ENCODE measurements around the gene SMYD3.

The SMYD3 gene

DNA sequence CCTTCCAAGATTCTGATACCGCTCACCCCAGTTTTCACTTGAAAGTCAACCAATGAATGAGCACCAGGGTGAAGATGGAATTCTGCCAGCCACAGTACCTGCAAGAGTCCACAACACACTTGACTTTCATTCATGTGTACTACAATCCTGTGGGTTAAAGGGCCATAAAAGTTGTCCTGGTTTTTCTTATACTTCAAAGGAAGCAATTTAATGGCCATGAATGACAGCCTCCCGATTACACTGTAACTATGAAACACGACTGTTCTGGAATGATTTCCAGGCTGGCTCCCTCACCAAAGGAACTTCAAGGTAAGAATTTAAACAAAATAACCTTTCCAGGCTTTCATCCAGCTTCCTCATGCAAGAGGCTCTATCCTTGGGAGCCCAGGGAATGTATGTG is 502.8 kb downstream of the SMYD3 start:
- DNase-seq = no peak

DNA sequence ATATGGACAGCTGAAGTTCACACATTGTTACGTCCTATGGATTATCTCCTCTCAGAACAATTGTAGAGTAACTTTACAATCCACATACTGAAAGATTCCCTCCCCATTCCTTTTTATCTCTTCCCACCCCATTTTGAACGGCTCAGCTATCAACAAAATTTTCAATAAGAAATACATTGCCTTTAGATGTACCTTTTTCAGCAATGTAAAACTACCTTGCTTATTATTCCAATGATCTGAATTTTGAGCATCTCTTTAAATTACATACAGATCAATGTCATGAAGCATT is 503.7 kb downstream of the SMYD3 start:
- DNase-seq = no peak

DNA sequence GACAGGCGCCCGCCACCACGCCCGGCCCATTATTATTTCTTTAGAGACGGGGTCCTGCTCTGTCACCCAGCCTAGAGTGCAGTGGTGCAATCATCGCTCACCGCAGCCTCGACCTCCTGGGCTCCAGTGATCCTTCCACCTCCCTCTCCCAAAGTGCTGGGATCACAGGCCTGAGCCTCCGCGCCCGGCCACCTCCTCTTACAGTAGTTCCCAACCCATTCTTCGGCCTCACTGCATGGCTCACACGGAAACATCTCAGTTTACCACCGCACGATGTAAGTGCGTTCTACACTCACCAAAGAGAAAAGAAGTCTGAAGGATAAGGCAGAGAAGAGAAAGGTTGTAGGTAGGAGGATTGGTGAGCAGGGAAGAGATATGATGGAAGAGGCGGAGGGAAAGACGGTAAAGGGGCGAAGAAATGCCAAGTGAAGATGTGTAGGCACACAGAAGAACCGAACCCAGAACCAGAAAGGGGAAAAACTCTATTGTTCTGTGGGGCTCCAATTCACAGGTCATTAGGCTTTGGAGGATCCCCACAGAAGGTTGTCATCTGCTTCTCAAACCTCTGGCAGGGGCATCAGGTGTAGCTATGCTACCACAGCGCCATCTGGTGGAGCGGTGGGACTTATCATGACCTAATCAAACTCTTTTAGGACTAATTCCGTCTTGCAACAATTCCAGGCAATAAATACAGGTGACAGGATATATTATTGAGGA is 504.2 kb downstream of the SMYD3 start:
- peak; percentile 26 to 58 for DNase-seq

DNA sequence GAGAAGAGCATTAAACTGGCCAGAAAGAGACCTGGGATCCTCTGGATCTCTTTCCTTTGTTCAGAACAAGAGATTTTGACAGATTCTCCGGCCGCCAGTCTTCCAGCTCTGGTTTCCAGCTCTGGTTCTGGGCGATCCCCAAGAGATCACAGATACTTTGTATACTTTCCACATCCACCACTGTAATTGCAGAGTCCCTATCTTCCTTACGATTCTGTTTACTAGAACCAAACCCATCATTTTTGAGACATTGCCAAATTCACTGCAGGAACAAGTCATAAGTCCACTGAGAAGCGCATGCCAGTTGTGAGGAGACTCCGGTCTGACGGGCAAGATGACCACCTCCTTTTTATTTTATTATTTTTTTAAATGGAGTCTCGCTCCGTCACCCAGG is 505.2 kb downstream of the SMYD3 start:
- no peak for DNase-seq

DNA sequence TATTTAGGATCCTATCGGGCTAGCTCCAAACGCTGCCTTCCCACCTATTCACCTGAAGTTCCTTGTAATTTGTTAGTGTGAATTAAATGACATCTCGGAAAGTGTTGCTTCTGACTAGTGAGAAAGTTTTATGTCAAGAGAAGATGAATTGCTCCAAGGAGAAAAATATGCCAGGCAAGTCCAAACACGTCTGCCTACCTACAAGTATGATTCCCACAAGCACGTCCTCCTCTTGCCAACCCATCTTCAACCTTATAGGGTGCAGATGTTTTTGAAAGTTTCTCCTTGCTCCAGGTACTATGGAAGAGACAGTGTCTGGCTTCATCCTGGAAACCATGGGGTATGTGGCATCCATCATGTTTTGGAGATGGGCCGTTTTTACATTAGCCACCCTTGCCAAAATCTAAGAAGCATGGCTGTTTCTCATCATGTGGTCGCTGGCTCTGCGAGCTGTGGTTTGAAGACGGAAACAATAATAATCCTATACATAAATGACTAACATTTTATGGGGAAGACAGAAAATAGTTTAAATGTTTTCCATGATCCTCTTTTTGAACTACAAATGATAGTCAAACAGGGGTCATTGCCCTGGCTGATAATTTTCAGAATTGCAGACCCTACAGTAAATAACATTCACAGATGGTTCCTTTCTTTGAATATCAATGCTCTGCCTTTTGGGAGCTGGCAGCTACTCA is 505.8 kb downstream of the SMYD3 start:
- DNase-seq = no peak

DNA sequence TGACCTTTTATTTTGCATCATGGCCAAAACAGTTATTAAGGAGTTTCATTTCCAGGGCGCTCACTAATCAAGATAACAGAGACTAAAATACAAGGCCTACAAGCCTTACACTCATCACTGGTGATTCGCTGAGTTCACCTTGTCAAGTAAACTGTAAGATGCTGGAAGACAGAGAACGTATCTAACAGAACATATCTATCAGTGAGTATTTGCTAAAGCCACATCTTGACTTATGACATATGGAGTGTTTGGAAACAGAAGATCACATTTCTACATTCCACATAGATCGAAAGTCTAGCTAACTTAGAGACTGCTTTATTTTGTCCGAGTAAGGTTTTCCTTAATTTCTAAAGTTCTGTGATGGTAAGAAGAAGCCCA is 506.5 kb downstream of the SMYD3 start:
- no peak for DNase-seq

DNA sequence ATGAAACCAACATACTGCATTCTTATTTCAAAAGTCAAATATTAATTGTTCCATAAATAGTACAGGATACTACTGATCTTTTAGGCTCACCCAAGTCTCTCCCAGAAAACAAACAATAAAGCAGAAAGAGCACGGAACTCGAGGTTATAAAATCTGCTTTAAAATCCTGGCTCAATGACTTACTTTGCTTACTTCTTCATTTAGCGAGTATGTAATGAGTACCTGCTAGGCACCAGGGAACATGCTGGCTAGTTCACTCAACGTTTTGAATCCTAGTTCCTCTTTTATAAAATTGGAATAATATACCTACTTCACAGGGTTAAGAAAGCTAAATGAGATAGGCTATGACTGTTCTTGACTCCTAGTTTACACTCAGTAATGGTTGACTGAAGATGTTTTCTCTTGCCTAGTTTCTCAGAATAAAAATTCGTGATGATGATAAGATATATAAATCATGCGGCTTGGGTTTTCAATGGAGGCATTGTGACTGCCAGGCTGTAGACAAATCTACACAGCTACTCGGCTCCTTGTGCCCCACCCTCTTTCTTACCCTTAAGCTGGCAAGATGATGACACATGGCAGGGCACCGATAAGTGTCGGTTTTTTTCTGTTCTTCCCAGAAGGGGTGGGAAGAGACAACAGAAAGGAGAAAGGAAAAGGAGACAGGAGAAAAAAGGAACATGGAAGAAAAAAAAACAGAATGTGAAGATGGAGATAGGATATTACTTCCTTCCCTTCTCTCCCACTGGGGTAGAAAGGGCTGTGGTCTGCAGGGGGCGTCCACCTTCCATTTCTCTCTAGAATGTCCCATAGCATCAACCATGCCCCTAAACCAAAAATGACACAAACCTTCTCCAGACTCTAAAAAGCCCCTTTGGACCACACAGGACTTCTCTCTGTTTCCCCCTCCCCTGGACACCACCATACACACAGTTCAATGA is 507.1 kb downstream of the SMYD3 start:
- peak in 1 of 2 donors; percentile 19 for DNase-seq

DNA sequence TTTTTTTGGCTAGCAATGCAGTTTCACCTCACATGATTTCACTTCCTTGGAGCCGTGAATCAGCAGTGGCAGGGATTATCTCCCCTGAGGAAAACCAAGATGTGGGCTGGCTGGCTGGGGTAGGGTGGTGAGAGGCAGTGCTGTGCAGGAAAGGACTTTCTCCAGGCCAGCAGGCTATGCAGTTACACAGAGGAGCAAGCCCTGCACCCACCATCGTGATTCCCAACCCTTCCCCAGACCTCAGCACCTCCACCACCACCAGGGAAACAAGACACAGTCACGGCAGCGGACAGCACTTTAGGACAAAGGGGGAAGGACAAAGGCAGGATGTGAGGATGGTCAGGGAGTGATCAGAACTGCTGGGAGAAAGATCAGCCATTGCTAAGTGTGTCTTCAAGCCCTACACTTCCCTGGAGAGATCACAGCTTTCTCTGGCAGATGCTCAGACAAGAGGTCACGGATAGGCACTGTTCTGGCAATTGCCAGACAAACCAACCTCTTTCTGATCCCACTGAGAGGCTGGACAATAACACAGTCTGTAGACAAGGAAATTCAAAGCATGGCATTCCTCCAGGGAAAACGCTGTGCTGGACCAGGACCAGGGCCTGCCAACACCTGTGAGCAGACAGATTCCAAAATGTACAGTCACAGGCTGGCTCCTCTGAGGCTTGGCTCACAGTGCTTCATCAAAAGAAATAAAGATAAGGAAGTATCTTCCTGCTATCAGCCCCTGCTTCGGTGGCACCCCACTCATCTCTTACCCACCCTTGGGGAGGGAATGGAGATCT is 509.4 kb downstream of the SMYD3 start:
- no peak for DNase-seq

DNA sequence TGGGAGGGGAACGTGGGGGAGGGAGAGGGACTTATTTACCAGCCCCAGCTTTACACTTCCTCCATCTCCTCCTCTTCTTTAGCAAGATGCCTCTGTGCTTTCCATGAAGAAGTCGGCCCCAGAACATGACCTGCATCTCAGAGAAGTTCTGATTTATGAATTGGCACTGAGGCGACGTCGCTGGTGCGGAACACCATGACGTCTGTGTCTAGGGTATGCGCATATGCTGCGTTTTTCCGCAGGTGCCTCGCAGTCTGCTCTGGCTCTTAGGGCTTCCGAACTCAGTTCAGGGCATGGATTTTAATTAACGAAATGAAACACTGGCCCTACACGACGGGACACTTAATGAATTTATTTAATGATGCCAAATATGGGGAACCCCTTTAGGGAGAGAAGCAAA is 510.3 kb downstream of the SMYD3 start:
- DNase-seq = no peak

DNA sequence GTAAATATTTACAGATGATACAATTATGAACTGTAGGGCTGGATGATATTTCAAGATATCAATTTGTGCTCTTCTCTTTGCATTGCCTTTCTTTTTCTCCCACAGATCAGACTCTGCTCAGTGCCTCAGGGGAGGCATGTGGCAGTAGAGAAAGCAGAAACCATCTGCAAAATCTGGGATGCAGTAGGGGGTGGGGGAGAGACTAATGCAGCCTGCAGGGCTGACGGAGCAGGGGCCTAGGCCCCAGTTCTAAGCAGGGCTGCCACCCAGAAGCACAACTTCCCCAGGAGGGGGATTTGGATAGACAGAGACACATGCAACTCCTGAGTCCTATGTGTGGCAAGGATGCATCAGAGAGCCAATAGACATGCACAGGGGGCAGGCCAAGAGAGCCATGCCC is 511.6 kb downstream of the SMYD3 start:
- DNase-seq = no peak

DNA sequence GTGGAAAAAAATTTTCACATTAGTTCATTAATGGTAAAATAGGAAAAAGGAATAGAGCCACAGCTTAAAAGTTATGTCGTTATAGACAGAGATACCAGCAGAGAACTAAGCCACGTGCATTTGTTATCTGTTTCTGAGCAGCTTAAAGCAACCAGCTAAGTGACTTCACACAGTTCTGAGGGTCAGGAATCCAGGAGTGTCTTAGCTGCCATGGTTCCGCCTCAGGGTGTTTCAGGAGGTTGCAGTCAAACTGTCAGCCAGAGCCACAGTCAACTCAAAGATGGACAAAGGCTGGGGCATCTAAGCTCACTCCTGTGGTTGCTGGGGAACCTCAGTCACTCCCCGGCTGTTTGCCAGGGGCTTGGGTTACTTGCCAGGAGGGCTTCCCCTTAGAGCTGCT is 515.8 kb downstream of the SMYD3 start:
- no peak for DNase-seq

DNA sequence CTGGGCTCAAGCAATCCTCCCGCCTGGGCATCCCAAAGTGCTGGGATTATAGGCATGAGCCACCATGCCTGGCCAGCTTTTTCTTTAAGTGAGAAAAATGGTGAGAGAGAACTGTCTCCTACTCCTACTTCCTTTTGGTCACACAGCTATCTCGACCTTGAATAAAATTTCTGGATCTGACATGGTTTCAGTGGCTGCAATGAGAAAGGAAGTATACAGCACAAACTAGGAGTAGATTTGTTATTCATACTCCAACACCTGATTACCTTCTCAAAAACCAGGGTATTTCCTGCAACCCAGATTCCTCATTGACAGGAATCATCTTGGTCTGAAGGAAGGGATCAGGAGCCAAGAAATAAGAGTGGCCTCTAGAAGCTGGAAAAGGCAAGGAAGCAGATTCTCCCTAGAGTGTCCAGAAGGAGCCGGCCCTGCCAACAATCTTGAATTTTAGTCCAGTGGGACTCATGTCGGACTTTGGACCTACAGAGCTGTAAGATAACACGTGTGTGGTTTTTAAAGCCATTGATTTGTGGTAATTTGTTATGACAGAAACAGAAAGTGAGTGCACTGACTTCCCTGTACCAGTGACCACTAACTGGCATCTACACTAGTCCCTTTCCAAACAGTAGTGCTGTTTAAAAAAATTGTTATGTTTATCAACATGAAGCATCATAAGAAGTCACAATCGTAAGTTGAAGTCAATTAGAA is 516.6 kb downstream of the SMYD3 start:
- DNase-seq = no peak

DNA sequence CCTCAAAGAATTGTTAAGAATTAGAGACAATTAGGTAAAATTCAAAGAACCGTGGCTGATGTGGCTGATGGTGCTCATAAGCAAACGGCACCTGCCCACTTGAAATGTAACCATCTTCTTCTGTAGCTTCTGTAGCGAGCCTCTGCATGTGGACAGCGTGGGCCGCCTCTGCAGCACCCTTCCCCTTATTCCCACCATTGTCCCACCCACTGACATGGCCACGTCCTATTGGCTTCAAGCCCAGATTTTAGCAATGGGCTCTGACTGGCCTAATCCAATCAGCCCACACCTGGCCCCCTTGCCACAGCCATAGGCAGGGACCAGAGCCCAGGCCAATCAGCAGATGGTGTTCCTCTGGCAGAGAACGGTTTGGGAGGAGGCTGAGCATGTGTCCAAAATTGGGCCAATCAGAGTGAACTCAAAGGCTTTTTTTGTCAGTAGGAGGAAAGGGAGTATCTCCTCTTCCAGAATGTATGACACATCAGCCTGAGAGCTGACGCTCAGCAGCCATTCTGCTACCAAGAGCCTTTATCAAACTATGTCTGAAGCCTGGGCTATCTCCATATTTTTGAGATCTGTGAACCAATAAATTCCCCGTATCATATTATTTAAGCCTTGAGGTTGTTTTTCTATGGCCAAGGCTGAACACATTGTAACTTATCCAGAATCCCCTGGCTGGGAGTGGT is 518.5 kb downstream of the SMYD3 start:
- no peak for DNase-seq

DNA sequence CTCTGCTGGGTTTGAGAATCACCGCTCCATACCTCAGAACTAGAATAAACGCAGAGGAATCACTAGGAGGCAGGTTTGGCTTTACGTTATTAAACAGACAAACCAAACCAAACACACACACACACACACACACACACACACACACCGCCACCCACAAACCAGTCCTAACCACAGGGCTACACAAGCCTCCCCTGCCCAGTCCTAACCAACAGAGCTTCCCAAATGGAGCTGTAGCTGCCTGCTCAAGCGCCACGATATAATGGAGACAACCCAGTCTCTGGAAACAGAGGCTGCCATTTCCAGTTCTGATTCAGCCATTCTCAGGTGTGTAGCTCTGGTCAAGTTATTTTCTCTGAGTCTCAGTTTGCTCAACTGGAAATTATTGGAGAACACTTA is 519.1 kb downstream of the SMYD3 start:
- DNase-seq = no peak

DNA sequence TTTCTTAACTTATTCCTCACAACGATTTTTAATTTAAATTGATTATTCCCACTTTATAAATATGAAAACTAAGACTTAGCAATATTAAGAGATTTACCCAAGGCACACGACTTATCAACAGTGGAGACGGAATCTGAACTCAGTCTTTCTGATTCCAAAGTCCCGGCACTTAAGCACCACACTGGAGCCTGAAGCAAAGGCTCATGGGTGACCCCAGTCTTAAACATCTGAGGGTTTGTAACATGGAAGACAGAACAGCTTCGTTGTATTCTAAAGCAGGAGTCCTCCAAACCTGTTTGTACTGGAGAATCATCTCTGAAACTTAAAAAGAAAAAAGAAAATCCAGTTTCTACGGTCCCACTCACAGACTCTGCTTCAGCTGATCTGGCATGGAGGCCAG is 519.5 kb downstream of the SMYD3 start:
- DNase-seq = no peak

DNA sequence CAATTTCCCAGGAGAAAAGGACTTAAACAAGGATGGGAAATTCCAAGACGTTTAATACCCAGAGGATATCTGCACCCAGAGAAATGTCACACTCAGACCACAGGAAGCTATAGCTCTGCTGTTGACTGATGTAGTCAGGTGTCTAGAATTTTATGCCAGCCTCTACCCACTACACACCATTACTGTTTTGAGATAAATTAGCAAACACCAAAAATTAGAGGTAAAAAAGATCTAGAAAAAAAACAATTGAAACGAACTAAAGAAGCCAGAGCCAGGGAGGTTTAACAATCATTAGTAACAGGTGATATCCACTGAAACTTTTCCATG is 519.9 kb downstream of the SMYD3 start:
- DNase-seq = no peak

DNA sequence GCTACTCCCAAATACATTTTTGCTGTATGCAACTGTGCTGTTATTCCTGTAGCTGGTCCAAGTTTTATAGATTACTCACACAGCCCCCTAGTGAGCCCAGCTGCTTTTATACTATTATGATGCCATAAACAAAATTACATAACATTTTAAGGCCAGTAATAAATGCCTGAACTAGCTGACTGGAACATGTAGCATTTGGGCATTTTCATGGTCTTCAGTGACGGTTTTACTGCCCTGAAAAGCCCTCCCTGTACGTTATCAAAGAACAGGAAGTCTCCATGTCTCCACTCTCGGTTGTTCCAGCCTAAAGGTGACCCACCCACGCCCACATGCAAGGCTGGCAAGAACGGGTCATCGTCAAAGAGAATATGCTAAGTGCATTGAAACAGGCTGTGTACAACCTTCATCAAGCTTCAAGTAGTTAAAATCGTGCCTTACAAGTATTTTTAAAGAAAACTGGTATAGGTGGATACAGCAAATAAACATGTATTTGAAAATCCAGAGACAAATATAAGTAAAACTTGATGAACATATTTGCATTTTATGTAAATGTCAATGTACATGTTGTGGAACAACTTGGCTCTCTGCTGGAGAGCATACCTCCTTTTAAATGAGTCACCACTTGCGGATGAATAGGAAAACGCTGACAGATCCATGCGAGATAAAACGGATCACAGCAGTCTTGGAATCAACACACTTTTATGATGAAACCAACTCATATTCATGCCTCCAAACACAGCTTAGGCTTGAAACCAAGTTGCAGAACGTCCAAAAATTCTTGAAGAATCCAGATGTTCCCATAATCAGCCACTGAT is 520.5 kb downstream of the SMYD3 start:
- no peak for DNase-seq

DNA sequence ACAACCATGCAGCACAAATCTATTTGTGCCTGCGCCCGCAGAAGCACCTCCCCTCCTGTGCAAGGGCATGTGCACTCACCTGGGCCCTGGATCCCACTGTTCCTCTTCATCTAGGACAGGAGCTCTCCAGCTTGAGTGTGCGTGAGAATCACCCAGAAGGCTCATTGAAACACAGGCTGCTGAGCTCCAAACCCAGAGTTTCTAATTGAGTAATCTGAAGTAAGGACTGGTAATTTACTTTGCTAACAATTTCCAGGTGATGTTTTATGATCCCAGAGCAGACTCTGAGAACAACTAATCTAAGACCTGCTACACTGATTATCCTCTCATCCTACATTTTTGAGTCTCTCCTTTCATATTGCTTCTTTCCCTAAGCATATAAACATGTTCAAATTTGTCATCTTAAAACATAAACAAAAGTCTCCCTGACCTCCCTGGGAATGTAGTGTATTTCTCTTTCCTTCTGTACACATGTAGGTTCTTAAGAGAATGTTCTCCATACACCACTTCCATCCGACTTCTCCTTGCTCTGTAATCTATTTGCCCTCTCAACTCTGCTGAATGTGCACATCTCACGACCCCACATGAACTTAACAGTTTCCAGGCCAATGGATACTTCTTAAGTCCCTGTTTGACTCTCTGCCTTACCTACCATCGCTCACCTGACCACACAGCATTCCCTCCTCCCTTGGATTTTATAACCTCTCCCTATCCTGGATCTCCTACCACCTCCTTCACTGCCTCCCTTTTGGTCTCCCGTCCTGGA is 522.5 kb downstream of the SMYD3 start:
- no peak for DNase-seq

DNA sequence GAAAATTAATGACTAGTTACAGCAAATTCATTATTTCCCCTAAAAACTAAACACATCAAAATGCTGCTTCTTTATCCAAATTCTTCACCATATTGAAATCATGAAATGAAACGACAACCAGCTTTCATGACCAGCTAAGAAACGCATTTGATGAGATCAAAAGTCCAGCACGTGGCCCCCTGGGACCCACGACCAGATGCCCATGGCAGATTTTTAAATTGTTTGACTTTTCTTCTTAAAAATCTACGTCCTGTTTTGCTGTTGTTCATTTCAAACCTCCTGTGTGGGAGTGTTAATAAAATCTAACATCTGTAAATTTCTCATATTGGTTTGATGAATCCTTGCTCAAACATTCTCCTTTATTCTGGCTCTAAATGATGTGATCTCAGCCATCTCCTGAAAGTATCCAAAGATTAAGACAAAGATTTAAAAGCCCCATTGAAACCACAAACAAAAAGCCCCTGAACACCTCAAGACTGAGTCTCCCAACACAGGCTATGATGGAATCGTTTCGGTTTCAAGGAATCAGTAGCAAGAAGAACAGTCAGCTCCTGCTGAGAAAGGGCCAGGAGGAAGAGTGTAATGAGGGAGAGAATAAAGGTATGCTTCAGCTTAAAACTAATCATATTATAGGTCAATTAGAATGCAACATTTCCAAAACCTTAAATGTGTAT is 523.6 kb downstream of the SMYD3 start:
- DNase-seq = no peak

DNA sequence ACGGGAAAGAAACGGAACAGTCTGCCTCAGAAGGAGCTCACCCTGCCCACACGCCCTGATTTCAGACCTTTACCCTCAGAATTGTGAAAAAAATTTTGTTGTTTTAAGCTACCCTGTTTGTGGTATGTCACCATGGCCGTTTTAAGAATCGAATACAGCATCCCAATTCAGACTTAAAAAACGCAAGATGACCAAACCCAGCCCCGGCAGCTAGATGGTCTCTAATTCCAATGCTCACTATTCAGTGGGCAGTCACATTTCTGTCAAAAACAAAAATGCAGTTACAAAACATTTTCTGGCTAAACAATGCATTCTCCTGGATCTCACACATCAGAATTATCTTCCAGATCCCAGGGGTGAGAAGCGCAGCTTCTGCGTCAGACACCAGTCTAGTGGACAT is 527.5 kb downstream of the SMYD3 start:
- no peak for DNase-seq
